GDM1 (cell line): ENCODE measurements around the gene KCNE3.
"Not testable (repeated sequence)": the region's sequence is repeated elsewhere in the genome, so short reads cannot be mapped to it uniquely, and the experiment has no call there.

Source experiments
- DNase-seq: peaks from one replicate; lab custom pipeline; 2025; lab: John Stamatoyannopoulos, UW

Gene KCNE3

GRCh38 chr11:74443071-74443864, 24.1 kb downstream of the KCNE3 start:
- DNase-seq = no peak

GRCh38 chr11:74442636-74443035, 24.7 kb downstream of the KCNE3 start:
- no peak for DNase-seq

- no peak for DNase-seq
Measured at GRCh38 chr11:74438681-74439080, 28.7 kb downstream of the KCNE3 start.

GRCh38 chr11:74437441-74438042, 29.8 kb downstream of the KCNE3 start:
- DNase-seq = no peak

GRCh38 chr11:74434528-74434927, 32.8 kb downstream of the KCNE3 start:
- DNase-seq = no peak

- no peak for DNase-seq
Measured at GRCh38 chr11:74429205-74429604, 38.1 kb downstream of the KCNE3 start.

GRCh38 chr11:74427384-74427886, 39.9 kb downstream of the KCNE3 start:
- no peak for DNase-seq

- no peak for DNase-seq
Measured at GRCh38 chr11:74425100-74425499, 42.2 kb downstream of the KCNE3 start.

GRCh38 chr11:74418509-74418895, 48.8 kb downstream of the KCNE3 start:
- DNase-seq = no peak

GRCh38 chr11:74417860-74418508, 49.4 kb downstream of the KCNE3 start:
- no peak for DNase-seq

- DNase-seq = no peak
Measured at GRCh38 chr11:74417379-74417804, 50.0 kb downstream of the KCNE3 start.

- DNase-seq = not testable (repeated sequence)
Measured at GRCh38 chr11:74416974-74417373, 50.4 kb downstream of the KCNE3 start.

GRCh38 chr11:74412733-74413359, 54.5 kb downstream of the KCNE3 start:
- DNase-seq = no peak

GRCh38 chr11:74412321-74412720, 55.0 kb downstream of the KCNE3 start:
- no peak for DNase-seq

GRCh38 chr11:74409633-74410032, 57.7 kb downstream of the KCNE3 start:
- no peak for DNase-seq
